HG03095 (cell line): ENCODE measurements around the gene DNMBP.
"Not testable (repeated sequence)": the region's sequence is repeated elsewhere in the genome, so short reads cannot be mapped to it uniquely, and the experiment has no call there.

ENCODE experiments used
- ATAC-seq: cut with Tn5 transposase; IDR thresholded peaks from one replicate; pipeline ENCODE4 v1.9.1; 2021; ENCODE audit warnings: moderate library complexity; ENCODE audit not compliant: unreplicated experiment

The DNMBP gene

DNA sequence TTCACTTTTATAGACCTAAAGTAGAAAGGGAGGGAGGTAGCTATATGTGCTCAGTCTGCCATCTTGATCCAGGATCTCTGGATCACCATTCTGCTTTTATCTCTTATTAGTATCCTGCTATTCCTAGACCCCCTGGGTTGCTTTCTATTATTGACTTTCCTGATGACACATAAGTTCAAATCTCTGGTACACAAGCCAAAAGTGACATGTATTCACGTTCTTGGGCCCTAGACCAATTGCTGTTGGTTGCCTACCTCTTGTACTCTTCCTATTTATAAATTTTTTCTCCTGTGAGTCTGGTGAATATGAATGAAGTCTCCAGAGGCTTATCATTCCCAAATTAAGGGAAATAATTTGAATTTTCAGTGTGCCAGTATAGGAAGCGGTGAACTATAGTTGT is 56.9 kb downstream of the DNMBP start:
- ATAC-seq: no peak

DNA sequence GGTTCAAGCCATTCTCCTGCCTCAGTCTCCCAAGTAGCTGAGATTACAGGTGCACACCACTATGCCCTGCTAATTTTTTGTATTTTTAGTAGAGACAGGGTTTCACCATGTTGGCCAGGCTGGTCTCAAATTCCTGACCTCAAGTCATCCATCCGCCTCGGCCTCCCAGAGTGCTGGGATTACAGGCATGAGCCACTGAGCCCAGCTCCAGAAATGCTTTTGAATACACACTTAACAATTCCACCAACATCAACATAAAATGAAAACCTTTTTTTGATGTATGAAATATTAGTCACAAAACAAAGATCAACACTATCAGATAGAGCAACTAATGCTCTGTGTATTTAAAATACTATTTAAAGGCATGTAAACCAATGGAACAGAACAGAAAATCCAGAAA is 63.7 kb downstream of the DNMBP start:
- ATAC-seq: not testable (repeated sequence)

DNA sequence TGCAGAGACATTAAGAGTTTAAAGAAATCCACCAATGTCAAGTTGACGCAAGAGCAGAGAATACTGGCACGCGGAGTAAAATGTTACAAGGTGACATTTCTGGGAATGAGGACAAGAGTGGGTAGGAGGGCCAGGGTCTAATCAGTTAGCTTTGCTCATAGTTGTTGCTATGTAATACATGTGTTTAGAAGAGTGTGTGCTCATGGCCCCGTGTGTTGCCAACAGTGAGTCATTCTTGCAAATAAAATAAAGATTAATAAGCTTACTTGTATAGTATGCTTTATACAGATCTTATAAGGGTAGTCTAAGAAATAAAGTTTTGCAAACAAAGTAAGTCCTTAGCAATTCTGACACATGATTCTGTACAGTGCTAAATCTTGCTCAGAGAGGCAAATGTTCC is 64.5 kb downstream of the DNMBP start:
- ATAC-seq: no peak

DNA sequence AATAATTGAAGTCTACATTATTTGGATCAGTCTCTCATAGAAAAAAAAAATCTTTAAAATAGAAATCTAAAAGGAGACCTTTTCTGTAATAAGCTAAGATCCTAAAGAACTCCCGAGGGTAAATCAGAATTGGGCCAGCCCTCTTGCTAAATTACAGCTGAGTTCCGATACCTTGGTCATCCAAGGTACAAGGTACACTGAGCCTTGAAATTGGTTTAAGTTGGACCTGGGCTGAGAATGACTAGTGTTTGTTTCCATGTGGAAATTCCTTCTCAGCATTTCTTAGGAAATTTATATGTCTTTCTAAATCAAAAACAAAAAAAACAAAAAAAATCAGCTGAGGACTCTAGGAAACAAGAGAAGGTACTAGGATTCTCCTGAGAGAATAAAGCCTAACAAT is 64.9 kb downstream of the DNMBP start:
- ATAC-seq: no peak

DNA sequence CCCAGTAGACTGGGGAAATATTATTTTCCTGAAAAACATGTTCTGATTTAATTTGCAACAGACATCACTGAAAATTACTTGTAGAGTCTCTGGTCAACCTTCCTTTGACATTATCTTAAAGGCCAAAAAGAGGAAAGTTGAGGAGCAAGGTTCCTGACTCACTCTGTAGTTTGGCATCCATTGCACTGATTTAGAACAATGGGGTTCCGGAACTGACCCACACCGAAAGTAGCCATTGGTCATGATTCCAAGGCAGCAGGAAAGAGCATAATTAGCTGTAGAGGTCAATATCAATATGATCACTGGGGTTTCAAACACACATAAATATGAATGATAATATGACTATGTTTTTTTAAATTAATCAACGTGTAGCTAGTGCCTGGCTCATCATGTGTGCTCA is 65.8 kb downstream of the DNMBP start:
- no peak for ATAC-seq

DNA sequence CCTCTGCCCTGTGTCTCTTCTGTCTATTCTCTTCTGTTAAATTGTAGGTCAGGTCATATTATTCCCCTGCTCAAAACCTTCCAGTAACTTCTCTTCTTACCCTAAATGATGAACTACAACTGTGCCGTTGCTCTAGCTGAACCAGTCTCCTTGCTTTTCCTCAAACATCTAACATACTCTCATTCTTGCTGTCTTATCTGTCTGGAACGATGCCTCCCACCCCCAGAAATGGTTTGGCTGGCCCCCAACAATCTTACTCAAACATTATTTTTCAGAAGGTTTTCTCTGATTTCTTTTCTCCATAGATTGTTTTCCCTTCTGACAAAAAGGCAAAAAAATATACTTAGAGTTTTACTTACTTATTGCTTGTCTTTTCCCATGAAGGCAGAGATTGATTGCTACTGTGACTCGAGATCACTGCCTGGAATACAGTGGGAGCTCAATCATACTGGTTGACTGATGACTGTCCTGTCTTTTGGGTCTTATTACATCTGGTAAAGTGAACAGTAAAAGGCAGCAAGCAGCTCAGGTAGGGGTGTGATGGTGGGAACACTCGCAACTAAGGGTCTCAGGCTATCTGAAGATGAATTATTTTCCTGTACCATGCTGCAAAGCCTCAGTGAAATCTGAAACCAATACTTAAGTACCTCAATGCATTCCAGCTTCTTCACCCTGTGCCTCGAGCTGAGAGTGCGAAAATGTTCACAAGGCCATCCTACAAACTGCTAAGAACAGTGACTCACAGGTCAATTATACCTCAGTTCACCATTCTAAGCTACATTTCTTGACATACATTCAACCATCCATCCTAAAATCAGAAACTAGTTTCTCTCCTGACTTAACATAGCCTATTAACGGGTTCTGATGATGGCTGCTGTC is 67.6 kb downstream of the DNMBP start:
- ATAC-seq: no peak

DNA sequence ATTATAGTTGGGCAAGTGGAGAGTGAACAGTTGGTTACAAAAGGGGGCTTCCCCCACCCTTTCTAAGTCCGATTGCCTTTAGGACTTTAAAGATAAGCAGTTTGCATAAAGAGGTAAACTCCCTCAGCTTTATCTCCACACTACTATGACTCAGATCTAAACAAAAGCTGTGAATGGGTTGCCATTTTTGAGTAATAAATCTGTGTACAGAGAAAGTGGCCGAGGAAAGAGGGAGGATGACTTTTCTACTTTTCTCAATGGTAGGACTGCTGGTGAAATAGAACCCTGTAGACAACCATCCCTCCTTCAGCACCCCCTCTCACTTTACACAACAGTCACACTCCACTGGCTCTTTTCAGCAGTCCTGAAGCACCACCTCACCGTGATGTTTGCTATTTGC is 71.2 kb downstream of the DNMBP start:
- peak; percentile 91 for ATAC-seq

DNA sequence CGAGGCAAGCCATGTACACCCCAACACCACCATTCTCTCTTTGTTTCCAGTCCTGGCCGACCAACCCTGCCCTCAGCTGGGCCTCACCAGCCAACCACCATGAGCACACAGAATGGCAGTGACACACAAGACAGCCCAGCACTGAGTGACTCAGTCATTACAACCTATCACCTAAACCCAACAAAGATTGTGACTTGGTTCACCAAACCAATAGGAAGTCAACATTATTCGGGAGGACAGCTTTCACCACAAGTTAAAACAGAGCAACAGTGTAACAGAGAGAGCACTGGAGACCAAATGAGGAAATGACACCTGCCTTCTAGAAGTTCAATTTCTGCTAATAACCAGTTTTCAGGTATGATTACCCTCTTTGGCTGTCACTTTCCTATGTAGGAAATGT is 72.1 kb downstream of the DNMBP start:
- ATAC-seq: no peak

DNA sequence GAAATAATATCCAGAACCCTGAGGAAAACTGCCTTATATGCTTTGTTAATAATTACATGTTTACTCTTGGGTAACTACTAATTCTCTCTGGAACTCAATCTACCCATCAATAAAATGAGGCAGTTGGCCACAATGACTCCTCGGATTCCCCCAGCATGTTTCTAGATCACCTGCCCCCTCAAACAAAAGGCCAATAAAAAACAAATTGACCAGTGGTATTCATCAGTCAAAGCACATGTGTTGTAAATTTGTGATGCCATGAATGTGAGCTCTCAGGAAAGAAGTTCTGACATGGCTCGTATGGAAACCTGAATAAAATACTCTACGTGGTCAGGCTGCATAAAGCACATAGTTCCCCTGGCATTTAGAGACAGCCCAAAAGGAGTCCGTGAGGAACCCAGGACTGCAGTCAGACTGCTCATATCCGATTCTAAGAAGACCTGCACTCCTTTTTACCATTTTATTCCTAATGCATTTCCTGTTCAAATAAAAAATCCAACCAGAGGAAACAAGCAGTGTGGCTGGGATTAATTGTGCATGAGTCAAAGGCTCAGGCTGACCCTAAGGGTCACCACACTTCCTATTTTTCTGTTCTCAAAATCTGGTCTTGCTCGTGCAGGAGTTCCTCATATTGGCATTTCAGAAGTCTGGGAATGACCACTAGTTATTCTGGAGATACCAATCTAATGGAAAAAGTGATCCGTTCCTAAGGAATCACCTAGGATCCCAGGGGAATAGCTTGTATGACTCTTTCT is 77.4 kb downstream of the DNMBP start:
- not testable (repeated sequence) for ATAC-seq

DNA sequence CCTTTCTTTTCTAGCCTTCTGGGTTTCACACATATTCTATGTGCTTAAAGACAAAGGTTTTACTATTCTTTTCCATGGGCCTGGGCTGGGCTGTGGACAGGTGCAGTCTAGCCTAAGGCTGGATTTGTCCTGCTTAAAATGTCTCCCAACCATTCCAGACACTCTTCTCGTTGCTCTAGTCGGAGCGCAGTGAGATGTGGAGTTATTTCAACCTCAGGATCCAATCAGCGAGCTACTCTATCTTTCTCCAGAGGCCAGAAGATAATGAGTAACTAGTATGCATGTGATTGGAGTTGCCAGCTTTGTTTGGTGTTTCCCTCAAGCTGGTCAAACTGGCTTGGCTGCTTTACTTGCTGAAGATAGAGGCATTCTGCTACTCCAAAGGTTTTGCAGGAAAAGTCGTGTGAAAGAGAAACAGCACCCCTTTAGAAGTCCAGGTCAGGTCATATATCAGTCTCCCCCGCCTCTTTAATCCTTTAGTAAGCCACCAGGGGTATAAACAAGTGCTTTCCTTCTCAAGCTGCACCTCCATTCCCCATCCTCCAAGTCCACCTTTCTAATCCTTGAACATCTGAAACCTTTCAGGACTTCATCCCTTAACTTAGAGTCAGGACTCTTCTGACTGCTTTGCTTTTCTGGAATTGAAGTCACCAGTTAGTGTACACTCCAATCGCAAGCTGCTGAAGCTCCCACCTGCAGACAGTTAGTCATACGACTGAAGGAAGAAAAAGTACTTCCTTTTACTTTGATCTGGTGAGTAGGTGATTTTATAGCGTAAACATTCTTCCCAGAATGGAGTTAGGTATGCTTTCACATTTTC is 78.8 kb downstream of the DNMBP start:
- no peak for ATAC-seq

GRCh38 chr10:99929360-99929759 is 80.4 kb downstream of the DNMBP start:
- ATAC-seq: no peak

GRCh38 chr10:99927721-99928280 is 81.9 kb downstream of the DNMBP start:
- no peak for ATAC-seq

- no peak for ATAC-seq
Observed at GRCh38 chr10:99926925-99927720, 82.6 kb downstream of the DNMBP start.

DNA sequence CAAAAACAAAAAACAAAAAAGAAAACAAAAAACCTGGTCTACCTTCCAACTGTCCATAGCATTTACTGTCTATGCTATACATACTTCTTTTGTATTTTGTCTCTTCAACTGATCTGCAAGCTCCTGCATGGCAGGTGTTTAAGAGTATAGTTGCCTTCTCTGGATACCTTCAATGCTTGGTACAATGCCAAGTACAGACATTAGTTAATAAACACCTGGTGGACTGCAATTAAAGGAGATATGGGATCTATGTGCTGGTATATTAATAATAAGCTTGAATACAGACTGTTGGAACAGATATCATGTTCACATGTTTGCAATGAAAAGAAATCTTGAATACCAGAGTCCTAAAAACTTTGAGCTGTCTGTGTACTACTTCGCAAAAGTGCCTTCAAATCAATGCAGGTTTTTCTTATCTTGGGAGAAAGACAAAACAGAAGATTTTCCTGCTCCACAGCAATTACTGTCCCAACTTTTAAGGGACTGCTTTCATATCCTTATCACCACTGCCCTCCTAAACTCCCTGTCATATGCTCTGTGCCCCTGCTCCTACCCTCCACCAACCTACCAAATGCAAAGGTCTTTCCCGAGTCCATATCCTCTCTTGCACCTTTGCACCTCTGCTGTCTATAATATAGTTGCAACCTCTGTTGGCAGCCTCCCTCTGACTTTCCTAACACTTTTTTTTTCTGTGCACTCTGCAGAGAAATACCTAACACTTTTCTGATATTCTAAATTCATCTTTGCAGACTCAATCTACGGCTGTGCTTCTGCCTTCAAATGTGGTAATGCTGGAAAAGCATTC is 85.1 kb downstream of the DNMBP start:
- ATAC-seq: no peak

DNA sequence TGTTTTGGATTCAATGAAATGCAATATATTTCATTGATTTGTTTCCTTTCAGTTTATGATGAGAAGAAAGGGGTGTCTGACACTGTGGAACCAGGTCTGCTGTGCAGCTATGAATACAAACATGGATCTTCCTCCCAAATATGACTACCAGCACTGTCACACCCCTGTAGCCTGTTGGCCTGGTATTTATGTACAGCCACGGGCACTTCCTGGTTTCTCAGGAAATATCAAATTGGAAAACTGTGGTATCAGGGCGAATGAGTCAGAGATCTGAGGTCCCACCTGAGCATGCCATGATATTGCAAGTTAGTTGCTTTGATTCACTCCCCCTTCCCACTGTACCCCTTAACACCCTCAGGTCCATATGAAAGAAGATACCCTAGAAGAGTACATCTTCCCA is 87.8 kb downstream of the DNMBP start:
- no peak for ATAC-seq

DNA sequence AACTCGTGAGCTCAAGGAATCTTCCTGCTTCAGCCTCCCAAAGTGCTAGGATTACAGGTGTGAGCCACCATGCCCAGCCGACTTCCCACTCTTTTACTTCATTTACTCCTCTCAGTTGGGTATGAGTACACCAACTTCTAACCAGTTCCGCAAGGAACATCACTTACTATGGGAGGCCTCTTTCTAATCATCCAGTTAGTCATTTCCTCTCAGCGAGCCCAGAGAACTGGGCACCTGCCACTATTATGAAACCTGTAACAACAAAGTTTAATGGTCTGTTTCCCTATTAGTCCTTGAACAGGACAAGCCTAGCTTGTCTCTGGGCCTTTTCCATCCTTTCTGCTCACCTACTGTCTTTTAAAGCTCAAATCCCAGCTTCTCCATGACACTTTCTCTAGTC is 88.8 kb downstream of the DNMBP start:
- ATAC-seq: no peak

DNA sequence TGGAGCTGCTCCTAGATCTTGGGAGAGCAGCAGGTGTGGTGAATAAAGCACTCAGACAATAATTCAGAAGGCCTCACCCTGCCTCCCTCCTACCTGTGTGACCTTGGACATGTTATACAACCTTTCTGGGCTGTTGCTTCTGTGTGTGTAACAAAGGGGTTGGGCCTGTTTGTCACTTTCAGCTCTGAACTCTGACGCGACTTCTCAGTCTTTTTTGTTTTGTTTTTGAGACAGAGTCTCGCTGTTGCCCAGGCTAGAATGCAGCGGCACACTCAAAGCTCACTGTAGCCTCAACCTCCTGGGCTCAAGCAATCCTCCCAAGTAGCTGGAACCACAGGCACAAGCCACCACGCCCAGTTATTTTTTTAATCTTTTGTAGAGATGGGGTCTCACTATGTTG is 89.3 kb downstream of the DNMBP start:
- ATAC-seq: no peak

GRCh38 chr10:99917963-99918825 is 91.6 kb downstream of the DNMBP start:
- no peak for ATAC-seq

DNA sequence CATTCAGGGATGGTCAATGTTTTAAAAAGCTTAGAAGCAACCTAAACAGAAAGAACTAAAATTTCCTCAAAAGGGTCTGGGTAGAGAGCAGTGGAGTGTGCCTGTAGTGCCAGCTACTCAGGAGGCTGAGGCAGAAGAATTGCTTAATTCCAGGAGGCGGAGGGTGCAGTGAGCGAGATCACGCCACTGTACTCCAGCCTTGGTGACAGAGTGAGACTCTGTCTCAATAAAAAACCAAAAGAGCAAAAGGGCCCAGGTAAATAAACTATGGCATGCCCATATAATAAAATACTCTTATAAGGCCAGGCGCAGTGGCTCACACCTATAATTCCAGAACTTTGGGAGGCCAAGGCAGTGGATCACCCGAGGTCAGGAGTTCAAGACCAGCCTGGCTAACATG is 93.0 kb downstream of the DNMBP start:
- no peak for ATAC-seq
